PC-9 (cell line): ENCODE measurements around the gene PFKFB3. TPM values are rescaled to one million over a fixed set of nuclear protein-coding genes. Genes with fewer than 3 reads are reported as not detected.

Source experiments
- BruUV-seq: library from RNA; stranded (reverse); fragments of 400-500 nt; replicated peaks from 2 replicates; lab custom pipeline; 2021; lab: Mats Ljungman, UMichigan
- CTCF ChIA-PET: fragments of 300-600 bp; sonication (Branson Sonifier 250); formaldehyde crosslinking; loops from one replicate; lab custom pipeline; 2022; ENCODE audit warnings: antibody characterized with exemption; lab: Charles Lee
- POLR2A ChIA-PET: fragments of 300-600 bp; sonication (Branson Sonifier 250); formaldehyde crosslinking; loops from one replicate; lab custom pipeline; 2022; ENCODE audit warnings: antibody characterized with exemption; ENCODE audit not compliant: unreplicated experiment; lab: Charles Lee
- DNase-seq, 2 experiments: peaks; one replicate each; pipeline versions ENCODE4 v3.0.0 to v3.0.0-alpha.2; 2015 to 2022; ENCODE audit warnings: mixed read lengths in 1 of 2
- H2AFZ ChIP-seq: fragments of 200-600 bp; sonication (generic); 2 replicates; pipeline ENCODE4 v1.8.1; 2017; ENCODE audit warnings: antibody characterized with exemption
- H3F3A ChIP-seq: fragments of 200-600 bp; sonication (generic); 2 replicates; pipeline ENCODE4 v1.8.1; 2017; ENCODE audit warnings: antibody characterized with exemption, mild to moderate bottlenecking, low read depth; ENCODE audit not compliant: insufficient read depth
- H3K27ac ChIP-seq: fragments of 200-600 bp; sonication (generic); 2 replicates; pipeline ENCODE4 v1.6.1; 2016; ENCODE audit warnings: mixed run types
- H3K27me3 ChIP-seq: fragments of 200-600 bp; sonication (generic); 2 replicates; pipeline ENCODE4 v1.6.1; 2016; ENCODE audit warnings: low read depth, mixed run types; ENCODE audit not compliant: insufficient read depth
- H3K36me3 ChIP-seq: fragments of 200-600 bp; sonication (generic); 2 replicates; pipeline ENCODE4 v1.6.1; 2016; ENCODE audit warnings: low read depth, mixed run types
- H3K4me1 ChIP-seq: fragments of 200-600 bp; sonication (generic); replicated peaks from 2 replicates; pipeline ENCODE4 v1.6.1; 2016; ENCODE audit warnings: mixed run types; ENCODE audit not compliant: insufficient read depth
- H3K4me2 ChIP-seq: fragments of 200-600 bp; sonication (generic); 2 replicates; pipeline ENCODE4 v1.6.1; 2017; ENCODE audit warnings: mixed run types
- H3K4me3 ChIP-seq: fragments of 200-600 bp; sonication (generic); 2 replicates; pipeline ENCODE4 v1.6.1; 2016; ENCODE audit warnings: mixed run types
- H3K79me2 ChIP-seq: fragments of 200-600 bp; sonication (generic); 2 replicates; pipeline ENCODE4 v1.6.1; 2017; ENCODE audit warnings: low read depth, mixed run types
- H3K9me2 ChIP-seq: fragments of 200-600 bp; sonication (generic); 2 replicates; pipeline ENCODE4 v1.8.1; 2017; ENCODE audit warnings: mild to moderate bottlenecking; ENCODE audit not compliant: insufficient read depth
- H3K9me3 ChIP-seq: fragments of 200-600 bp; sonication (generic); 2 replicates; pipeline ENCODE4 v1.8.1; 2016; ENCODE audit warnings: low read depth; ENCODE audit not compliant: insufficient read depth
- H4K20me1 ChIP-seq: fragments of 200-600 bp; sonication (generic); 2 replicates; pipeline ENCODE4 v1.8.1; 2017; ENCODE audit not compliant: insufficient read depth
- EZH2 ChIP-seq: fragments of 200-600 bp; sonication (generic); IDR thresholded peaks from 2 replicates; pipeline ENCODE4 v1.8.0; 2017; ENCODE audit warnings: antibody characterized with exemption, low read depth
- intact Hi-C: fragments of 100-400 bp; cut with micrococcal nuclease; formaldehyde crosslinking; loops from one replicate; pipeline ENCODE4 v1.10.0; 2022; ENCODE audit not compliant: unreplicated experiment
- total RNA-seq: library from RNA; stranded (reverse); gene quantifications from 2 replicates; pipeline ENCODE4 v1.2.3, GENCODE V29; 2021
- TF ChIP-seq, protein P1 (sequence below): fragments of 200-600 bp; sonication (generic); conservative IDR thresholded peaks from 2 replicates; pipeline ENCODE4 v1.6.1; 2017; ENCODE audit warnings: mixed run types, antibody characterized with exemption, mild to moderate bottlenecking, moderate library complexity

The PFKFB3 gene
- total RNA-seq, 1 experiment from 2014 or later: 37.8 TPM

- H3K4me1 ChIP-seq: no peaks in the 10 kb centered on the region
- H3F3A ChIP-seq: no peaks in the 10 kb centered on the region
- ChIA-PET POLR2A (no interaction called here), CTCF (no interaction called here)
- H3K4me3 ChIP-seq: no peak overlapping the region
- H3K27me3 ChIP-seq: no peaks in the 10 kb centered on the region
- no peaks in the 10 kb centered on the region for H3K9me3 ChIP-seq
- no peak overlapping the region for H2AFZ ChIP-seq
- BruUV-seq: no TSS peak
- intact Hi-C loops: no loop called here
- no peak overlapping the region for H3K4me2 ChIP-seq
- no peak overlapping the region for H3K27ac ChIP-seq
- H3K79me2 ChIP-seq: no peaks in the 10 kb centered on the region
- TF ChIP-seq, protein P1, sequence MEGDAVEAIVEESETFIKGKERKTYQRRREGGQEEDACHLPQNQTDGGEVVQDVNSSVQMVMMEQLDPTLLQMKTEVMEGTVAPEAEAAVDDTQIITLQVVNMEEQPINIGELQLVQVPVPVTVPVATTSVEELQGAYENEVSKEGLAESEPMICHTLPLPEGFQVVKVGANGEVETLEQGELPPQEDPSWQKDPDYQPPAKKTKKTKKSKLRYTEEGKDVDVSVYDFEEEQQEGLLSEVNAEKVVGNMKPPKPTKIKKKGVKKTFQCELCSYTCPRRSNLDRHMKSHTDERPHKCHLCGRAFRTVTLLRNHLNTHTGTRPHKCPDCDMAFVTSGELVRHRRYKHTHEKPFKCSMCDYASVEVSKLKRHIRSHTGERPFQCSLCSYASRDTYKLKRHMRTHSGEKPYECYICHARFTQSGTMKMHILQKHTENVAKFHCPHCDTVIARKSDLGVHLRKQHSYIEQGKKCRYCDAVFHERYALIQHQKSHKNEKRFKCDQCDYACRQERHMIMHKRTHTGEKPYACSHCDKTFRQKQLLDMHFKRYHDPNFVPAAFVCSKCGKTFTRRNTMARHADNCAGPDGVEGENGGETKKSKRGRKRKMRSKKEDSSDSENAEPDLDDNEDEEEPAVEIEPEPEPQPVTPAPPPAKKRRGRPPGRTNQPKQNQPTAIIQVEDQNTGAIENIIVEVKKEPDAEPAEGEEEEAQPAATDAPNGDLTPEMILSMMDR: no peak
- TF ChIP-seq EZH2: no peak
- no peak for DNase-seq
- no peaks in the 10 kb centered on the region for H3K36me3 ChIP-seq
- H4K20me1 ChIP-seq: no peaks in the 10 kb centered on the region
- no peaks in the 10 kb centered on the region for H3K9me2 ChIP-seq
Measured at GRCh38 chr10:6255548-6256061, 52.9 kb downstream of the PFKFB3 start.

DNA sequence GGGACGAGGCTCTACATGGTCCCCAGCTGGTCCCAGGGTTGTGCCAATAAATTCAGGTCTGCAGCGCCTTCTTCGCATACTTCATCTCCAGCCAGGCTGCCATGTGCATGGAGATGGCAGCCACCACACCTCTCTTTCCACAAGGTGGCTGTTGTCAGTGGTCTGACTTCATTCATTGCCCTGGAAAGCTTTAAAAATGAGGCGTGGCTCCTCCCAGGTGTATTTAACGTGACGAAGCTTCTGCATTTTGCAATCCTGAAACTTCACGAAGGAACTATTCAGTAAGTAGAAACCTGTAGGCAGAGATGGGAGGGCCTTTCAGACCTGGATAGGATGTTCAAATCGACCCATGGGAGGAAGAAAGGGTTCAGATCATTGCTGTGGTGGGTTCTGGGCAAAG, 53.7 kb downstream of the PFKFB3 start:
- POLR2A ChIA-PET: no interaction called here

GRCh38 chr10:6259153-6259552, 56.4 kb downstream of the PFKFB3 start:
- no peaks in the 10 kb centered on the region for H4K20me1 ChIP-seq
- no peak overlapping the region for H3K4me2 ChIP-seq
- H3K27me3 ChIP-seq: no peaks in the 10 kb centered on the region
- TF ChIP-seq, protein P1: no peak
- no peak for TF ChIP-seq EZH2
- H3K27ac ChIP-seq: no peak overlapping the region
- no peaks in the 10 kb centered on the region for H3K36me3 ChIP-seq
- H3K9me2 ChIP-seq: no peaks in the 10 kb centered on the region
- no peak overlapping the region for H2AFZ ChIP-seq
- CTCF ChIA-PET: no interaction called here
- H3K4me3 ChIP-seq: no peak overlapping the region
- DNase-seq: no peak
- POLR2A ChIA-PET: no interaction called here
- no TSS peak for BruUV-seq
- intact Hi-C loops: no loop called here
- no peaks in the 10 kb centered on the region for H3K4me1 ChIP-seq
- no peaks in the 10 kb centered on the region for H3K79me2 ChIP-seq
- no peaks in the 10 kb centered on the region for H3K9me3 ChIP-seq
- no peaks in the 10 kb centered on the region for H3F3A ChIP-seq

More for the DNA sequence above, 53.7 kb downstream of the PFKFB3 start:
- TF ChIP-seq, protein P1: no peak
- TF ChIP-seq EZH2: no peak
- no peaks in the 10 kb centered on the region for H3K9me2 ChIP-seq
- no peaks in the 10 kb centered on the region for H3K36me3 ChIP-seq
- no peaks in the 10 kb centered on the region for H3K9me3 ChIP-seq
- no peak overlapping the region for H3K4me3 ChIP-seq
- no peaks in the 10 kb centered on the region for H3K27me3 ChIP-seq
- H3K4me1 ChIP-seq: no peaks in the 10 kb centered on the region
- DNase-seq: no peak
- H3K79me2 ChIP-seq: no peaks in the 10 kb centered on the region
- H3F3A ChIP-seq: no peaks in the 10 kb centered on the region
- no peak overlapping the region for H3K4me2 ChIP-seq
- H2AFZ ChIP-seq: no peak overlapping the region
- H4K20me1 ChIP-seq: no peaks in the 10 kb centered on the region
- intact Hi-C loops: no loop called here
- H3K27ac ChIP-seq: no peak overlapping the region
- CTCF ChIA-PET: no interaction called here
- no TSS peak for BruUV-seq
